GM10847 (cell line): ENCODE measurements around the gene CLCF1.

Experiments used
- POLR2A ChIP-seq: IDR thresholded peaks from 2 replicates; pipeline ENCODE4 v1.6.1; 2011; ENCODE audit not compliant: insufficient read length; ENCODE audit errors: extremely low read depth

CLCF1 gene

DNA sequence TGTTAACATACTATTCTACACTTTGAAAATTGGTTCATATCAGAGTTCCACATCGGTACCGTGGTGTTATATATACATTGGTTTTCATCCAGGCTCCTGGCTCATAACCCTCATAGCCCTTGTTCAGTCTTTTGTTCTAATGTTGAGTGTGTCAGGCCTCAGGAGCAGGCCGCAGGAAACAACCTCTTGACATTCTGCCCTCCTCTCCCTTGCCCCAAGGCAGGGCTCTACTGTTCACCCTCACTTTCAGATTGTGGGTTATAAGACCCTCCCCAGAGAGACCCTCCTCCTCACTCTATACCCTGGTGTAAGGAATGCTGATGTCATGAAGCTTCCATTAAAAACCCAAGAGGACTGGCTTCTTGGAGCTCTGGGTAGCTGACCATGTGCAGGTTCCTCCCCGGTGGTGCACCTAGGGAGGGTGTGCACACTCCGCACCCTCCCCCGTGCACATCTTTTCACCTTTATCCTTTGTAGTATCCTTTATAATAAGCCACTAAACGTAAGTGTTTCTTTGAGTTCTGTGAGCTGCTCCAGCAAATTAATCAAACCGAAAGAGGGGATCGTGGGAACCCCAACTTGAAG is 58.0 kb downstream of the CLCF1 start:
- TF ChIP-seq POLR2A = no peak

DNA sequence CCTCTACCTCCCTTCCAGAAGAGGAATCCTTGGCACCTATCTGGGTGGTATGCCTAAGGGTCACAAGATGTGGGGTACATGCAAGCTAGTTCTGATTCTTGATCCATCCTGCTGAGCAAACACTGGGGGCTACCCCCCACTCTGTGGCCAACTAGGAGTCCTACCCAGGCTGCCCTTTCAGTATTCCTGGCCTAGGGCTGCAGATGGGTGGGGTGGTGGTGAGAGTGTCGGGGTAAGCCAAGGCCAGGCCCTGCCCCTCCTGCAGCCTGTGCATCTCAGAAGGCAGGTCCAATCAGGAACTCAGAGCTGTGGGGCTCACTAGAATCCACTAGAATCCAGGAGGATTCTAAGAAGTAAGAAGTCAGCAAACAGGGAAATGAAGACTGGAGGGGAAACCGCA is 59.2 kb downstream of the CLCF1 start:
- TF ChIP-seq POLR2A = no peak
